ENCODE results near the gene ARL1.
"Not testable (repeated sequence)": the region's sequence is repeated elsewhere in the genome, so short reads cannot be mapped to it uniquely, and the experiment has no call there.

- not testable (repeated sequence) for TF ChIP-seq RFX5 (IDR thresholded peaks at IDR 0.05; ENCODE audit: low read depth, low read length); CTCF (conservative IDR thresholded peaks at IDR 0.05; ENCODE audit: low read depth, low read length); RAD21 (IDR thresholded peaks at IDR 0.05; ENCODE audit: low read length); POLR2A (IDR thresholded peaks at IDR 0.05; ENCODE audit: low read depth, low read length); USF2 (IDR thresholded peaks at IDR 0.05; ENCODE audit: low read depth, low read length); RCOR1 (IDR thresholded peaks at IDR 0.05; ENCODE audit: insufficient replicate concordance, low read length); MAZ (IDR thresholded peaks at IDR 0.05; ENCODE audit: borderline replicate concordance, low read depth, low read length)
Measured at GRCh38 chr12:101410169-101410568, 2.6 kb upstream of the ARL1 start.
